WTC11 (cell line): ENCODE results near the gene SUPT7L.

Source experiments
- ESRRA ChIP-seq: sonication (generic); formaldehyde crosslinking; IDR thresholded peaks from 2 replicates; pipeline ENCODE4 v1.8.1; 2022; ENCODE audit warnings: mild to moderate bottlenecking, missing genetic modification reagents, borderline replicate concordance
- JUN ChIP-seq: sonication (generic); formaldehyde crosslinking; IDR thresholded peaks from 2 replicates; pipeline ENCODE4 v1.8.0; 2023; ENCODE audit warnings: mild to moderate bottlenecking, missing genetic modification reagents
- TEAD4 ChIP-seq: sonication (generic); formaldehyde crosslinking; IDR thresholded peaks from 2 replicates; pipeline ENCODE4 v1.8.0; 2022; ENCODE audit warnings: mild to moderate bottlenecking, missing genetic modification reagents
- TF ChIP-seq, protein P1 (sequence below): fragments of 200-600 bp; IDR thresholded peaks from 2 replicates; pipeline ENCODE4 v1.8.0; 2022; ENCODE audit warnings: antibody characterized with exemption
- TF ChIP-seq, protein P2 (sequence below): sonication (generic); formaldehyde crosslinking; IDR thresholded peaks from 2 replicates; pipeline ENCODE4 v1.8.1; 2023; ENCODE audit warnings: mild to moderate bottlenecking, moderate library complexity, missing genetic modification reagents
- TF ChIP-seq, protein P3 (sequence below): sonication (generic); formaldehyde crosslinking; IDR thresholded peaks from 2 replicates; pipeline ENCODE4 v1.8.1; 2022; ENCODE audit warnings: low read depth, mild to moderate bottlenecking, moderate library complexity, missing genetic modification reagents, borderline replicate concordance
- TF ChIP-seq, protein P4 (sequence below): sonication (generic); formaldehyde crosslinking; IDR thresholded peaks from 2 replicates; pipeline ENCODE4 v1.8.0; 2022; ENCODE audit warnings: mild to moderate bottlenecking, missing genetic modification reagents
- TF ChIP-seq, protein P5 (sequence below): sonication (generic); formaldehyde crosslinking; IDR thresholded peaks from 2 replicates; pipeline ENCODE4 v1.8.1; 2022; ENCODE audit warnings: low read depth, missing genetic modification reagents, borderline replicate concordance

DNA sequence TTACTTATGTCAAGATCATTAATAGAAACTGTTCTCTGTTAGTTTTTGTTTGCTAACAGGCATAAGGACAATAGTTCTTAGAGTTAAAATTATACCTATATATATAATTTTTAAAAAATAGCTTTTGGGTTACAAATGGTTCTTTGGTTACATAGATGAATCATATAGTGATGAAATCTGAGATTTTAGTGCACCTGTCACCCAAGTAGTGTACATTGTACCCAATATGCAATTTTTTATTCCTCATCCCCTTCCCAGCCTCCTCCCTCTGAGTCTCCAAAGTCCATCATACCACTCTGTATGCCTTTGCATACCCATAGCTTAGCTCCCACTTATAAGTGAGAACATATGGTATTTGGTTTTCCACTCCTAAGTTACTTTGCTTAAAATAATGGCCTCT lies 26.6 kb upstream of the SUPT7L start:
- TF ChIP-seq, protein P1, sequence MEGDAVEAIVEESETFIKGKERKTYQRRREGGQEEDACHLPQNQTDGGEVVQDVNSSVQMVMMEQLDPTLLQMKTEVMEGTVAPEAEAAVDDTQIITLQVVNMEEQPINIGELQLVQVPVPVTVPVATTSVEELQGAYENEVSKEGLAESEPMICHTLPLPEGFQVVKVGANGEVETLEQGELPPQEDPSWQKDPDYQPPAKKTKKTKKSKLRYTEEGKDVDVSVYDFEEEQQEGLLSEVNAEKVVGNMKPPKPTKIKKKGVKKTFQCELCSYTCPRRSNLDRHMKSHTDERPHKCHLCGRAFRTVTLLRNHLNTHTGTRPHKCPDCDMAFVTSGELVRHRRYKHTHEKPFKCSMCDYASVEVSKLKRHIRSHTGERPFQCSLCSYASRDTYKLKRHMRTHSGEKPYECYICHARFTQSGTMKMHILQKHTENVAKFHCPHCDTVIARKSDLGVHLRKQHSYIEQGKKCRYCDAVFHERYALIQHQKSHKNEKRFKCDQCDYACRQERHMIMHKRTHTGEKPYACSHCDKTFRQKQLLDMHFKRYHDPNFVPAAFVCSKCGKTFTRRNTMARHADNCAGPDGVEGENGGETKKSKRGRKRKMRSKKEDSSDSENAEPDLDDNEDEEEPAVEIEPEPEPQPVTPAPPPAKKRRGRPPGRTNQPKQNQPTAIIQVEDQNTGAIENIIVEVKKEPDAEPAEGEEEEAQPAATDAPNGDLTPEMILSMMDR = no peak
- TF ChIP-seq TEAD4 (CRISPR knock-in tag) = no peak
- TF ChIP-seq, protein P2, sequence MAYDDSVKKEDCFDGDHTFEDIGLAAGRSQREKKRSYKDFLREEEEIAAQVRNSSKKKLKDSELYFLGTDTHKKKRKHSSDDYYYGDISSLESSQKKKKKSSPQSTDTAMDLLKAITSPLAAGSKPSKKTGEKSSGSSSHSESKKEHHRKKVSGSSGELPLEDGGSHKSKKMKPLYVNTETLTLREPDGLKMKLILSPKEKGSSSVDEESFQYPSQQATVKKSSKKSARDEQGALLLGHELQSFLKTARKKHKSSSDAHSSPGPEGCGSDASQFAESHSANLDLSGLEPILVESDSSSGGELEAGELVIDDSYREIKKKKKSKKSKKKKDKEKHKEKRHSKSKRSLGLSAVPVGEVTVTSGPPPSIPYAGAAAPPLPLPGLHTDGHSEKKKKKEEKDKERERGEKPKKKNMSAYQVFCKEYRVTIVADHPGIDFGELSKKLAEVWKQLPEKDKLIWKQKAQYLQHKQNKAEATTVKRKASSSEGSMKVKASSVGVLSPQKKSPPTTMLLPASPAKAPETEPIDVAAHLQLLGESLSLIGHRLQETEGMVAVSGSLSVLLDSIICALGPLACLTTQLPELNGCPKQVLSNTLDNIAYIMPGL (CRISPR knock-in tag) = no peak
- no peak for TF ChIP-seq ESRRA (CRISPR knock-in tag)
- TF ChIP-seq, protein P3, sequence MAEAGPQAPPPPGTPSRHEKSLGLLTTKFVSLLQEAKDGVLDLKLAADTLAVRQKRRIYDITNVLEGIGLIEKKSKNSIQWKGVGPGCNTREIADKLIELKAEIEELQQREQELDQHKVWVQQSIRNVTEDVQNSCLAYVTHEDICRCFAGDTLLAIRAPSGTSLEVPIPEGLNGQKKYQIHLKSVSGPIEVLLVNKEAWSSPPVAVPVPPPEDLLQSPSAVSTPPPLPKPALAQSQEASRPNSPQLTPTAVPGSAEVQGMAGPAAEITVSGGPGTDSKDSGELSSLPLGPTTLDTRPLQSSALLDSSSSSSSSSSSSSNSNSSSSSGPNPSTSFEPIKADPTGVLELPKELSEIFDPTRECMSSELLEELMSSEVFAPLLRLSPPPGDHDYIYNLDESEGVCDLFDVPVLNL (CRISPR knock-in tag) = no peak
- TF ChIP-seq, protein P4, sequence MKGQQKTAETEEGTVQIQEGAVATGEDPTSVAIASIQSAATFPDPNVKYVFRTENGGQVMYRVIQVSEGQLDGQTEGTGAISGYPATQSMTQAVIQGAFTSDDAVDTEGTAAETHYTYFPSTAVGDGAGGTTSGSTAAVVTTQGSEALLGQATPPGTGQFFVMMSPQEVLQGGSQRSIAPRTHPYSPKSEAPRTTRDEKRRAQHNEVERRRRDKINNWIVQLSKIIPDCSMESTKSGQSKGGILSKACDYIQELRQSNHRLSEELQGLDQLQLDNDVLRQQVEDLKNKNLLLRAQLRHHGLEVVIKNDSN (CRISPR knock-in tag) = no peak
- TF ChIP-seq, protein P5, sequence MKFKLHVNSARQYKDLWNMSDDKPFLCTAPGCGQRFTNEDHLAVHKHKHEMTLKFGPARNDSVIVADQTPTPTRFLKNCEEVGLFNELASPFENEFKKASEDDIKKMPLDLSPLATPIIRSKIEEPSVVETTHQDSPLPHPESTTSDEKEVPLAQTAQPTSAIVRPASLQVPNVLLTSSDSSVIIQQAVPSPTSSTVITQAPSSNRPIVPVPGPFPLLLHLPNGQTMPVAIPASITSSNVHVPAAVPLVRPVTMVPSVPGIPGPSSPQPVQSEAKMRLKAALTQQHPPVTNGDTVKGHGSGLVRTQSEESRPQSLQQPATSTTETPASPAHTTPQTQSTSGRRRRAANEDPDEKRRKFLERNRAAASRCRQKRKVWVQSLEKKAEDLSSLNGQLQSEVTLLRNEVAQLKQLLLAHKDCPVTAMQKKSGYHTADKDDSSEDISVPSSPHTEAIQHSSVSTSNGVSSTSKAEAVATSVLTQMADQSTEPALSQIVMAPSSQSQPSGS (CRISPR knock-in tag) = no peak
- TF ChIP-seq JUN (CRISPR knock-in tag) = no peak
